HEK293T (cell line): ENCODE data around the gene ZFPM1.

Experiments used
- ARNT ChIP-seq: fragments of 450-650 bp; IDR thresholded peaks from 2 replicates; pipeline ENCODE4 v1.6.1; 2017; ENCODE audit warnings: mild to moderate bottlenecking
- BHLHE40 ChIP-seq: fragments of 450-650 bp; IDR thresholded peaks from 2 replicates; pipeline ENCODE4 v1.6.1; 2016; ENCODE audit warnings: mild to moderate bottlenecking, moderate library complexity, borderline replicate concordance
- ELF4 ChIP-seq: fragments of 450-650 bp; IDR thresholded peaks from 2 replicates; pipeline ENCODE4 v1.6.1; 2017; ENCODE audit warnings: antibody characterized with exemption
- FOXA1 ChIP-seq: fragments of 450-650 bp; IDR thresholded peaks from 2 replicates; pipeline ENCODE4 v1.6.1; 2016; ENCODE audit warnings: mild to moderate bottlenecking
- FOXK2 ChIP-seq: fragments of 450-650 bp; IDR thresholded peaks from 2 replicates; pipeline ENCODE4 v1.6.1; 2016; ENCODE audit warnings: mild to moderate bottlenecking
- FOXM1 ChIP-seq: fragments of 450-650 bp; IDR thresholded peaks from 2 replicates; pipeline ENCODE4 v1.6.1; 2017; ENCODE audit warnings: mild to moderate bottlenecking, borderline replicate concordance
- HDGF ChIP-seq: fragments of 450-650 bp; IDR thresholded peaks from 2 replicates; pipeline ENCODE4 v1.6.1; 2017; ENCODE audit warnings: antibody characterized with exemption, borderline replicate concordance
- L3MBTL2 ChIP-seq: fragments of 450-650 bp; conservative IDR thresholded peaks from 2 replicates; pipeline ENCODE4 v1.6.1; 2016; ENCODE audit warnings: mild to moderate bottlenecking
- NFRKB ChIP-seq: fragments of 450-650 bp; IDR thresholded peaks from 2 replicates; pipeline ENCODE4 v1.6.1; 2016; ENCODE audit warnings: mild to moderate bottlenecking, moderate library complexity
- SP1 ChIP-seq: fragments of 450-650 bp; IDR thresholded peaks from 2 replicates; pipeline ENCODE4 v1.6.1; 2017
- SUZ12 ChIP-seq: fragments of 450-650 bp; IDR thresholded peaks from 2 replicates; pipeline ENCODE4 v1.6.1; 2016; ENCODE audit warnings: mild to moderate bottlenecking
- TARDBP ChIP-seq: fragments of 450-650 bp; IDR thresholded peaks from 2 replicates; pipeline ENCODE4 v1.6.1; 2016
- ZNF384 ChIP-seq: fragments of 450-650 bp; IDR thresholded peaks from 2 replicates; pipeline ENCODE4 v1.6.1; 2016
- TF ChIP-seq, protein P1 (sequence below): fragments of 450-650 bp; IDR thresholded peaks from 2 replicates; pipeline ENCODE4 v1.6.1; 2016

DNA sequence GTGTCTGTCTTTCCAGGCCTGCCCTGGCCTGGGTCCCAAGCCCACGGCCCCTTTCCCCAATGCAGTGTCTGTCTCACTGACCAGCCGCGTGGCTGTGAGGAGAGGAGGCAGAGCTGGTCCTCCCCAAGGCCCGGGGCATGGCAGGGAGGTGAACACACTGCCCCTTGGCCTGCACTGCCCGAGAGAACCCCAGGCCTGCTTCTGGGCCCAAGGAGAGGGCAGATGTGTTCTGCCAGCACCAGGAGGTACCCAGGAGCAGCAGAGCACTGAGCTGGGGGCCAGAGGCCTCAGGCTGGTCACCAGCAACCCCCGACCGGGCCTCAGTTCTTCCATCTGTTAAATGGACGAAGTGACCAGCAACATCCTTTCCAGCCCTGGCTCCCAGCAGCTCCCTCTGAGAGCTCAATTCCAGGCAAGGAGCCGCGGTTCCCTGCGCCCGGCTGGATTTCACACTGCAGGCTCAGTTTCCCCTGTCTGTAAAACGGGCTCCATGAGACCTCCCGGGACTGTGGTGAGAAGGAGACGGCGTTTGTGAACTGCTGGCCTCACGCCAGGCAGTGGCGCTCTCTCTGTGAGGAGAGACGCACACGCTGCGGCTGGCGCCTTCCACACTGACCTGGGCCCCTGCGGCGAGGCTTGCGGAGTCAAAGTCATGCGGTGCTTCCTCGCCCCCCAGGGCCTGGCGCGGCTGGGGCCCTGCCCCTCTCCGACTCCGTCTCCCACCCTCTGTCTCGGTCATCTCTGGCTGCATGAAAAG lies 8.1 kb upstream of the ZFPM1 start:
- TF ChIP-seq FOXA1: no peak
- TF ChIP-seq TARDBP: no peak
- TF ChIP-seq FOXK2: no peak
- no peak for TF ChIP-seq ARNT
- TF ChIP-seq FOXM1: no peak
- TF ChIP-seq, protein P1, sequence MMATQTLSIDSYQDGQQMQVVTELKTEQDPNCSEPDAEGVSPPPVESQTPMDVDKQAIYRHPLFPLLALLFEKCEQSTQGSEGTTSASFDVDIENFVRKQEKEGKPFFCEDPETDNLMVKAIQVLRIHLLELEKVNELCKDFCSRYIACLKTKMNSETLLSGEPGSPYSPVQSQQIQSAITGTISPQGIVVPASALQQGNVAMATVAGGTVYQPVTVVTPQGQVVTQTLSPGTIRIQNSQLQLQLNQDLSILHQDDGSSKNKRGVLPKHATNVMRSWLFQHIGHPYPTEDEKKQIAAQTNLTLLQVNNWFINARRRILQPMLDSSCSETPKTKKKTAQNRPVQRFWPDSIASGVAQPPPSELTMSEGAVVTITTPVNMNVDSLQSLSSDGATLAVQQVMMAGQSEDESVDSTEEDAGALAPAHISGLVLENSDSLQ: no peak
- no peak for TF ChIP-seq SP1
- TF ChIP-seq HDGF: no peak
- no peak for TF ChIP-seq L3MBTL2
- no peak for TF ChIP-seq BHLHE40
- TF ChIP-seq ELF4: no peak
- no peak for TF ChIP-seq ZNF384
- no peak for TF ChIP-seq NFRKB
- no peak for TF ChIP-seq SUZ12
